ENCODE measurements around the gene KLHL8.
A peak's percentile ranks its signal among the peaks of the same experiment; 100 is the strongest.

The KLHL8 gene

DNA sequence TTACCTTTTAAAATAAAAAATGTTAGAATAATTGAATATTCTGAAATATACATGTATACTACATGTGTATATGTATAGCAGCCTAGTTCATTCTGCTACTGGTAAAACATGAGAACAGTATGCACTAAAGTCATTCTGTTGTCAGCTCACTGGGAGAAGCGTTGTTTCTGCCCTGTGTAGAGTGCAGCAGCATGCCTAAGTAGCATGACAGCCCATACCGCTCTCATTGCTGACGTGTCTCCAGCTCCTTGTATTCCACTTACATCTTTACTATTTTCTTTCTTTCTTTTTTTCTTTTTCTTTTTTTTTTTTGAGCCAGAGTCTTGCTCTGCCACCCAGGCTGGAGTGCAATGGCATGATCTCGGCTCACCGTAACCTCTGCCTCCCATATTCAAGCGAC is 90.7 kb downstream of the KLHL8 start:
- no peak for DNase-seq (ENCODE audit: low read depth, low spot score)
- H3K27ac ChIP-seq = no peak overlapping the region

DNA sequence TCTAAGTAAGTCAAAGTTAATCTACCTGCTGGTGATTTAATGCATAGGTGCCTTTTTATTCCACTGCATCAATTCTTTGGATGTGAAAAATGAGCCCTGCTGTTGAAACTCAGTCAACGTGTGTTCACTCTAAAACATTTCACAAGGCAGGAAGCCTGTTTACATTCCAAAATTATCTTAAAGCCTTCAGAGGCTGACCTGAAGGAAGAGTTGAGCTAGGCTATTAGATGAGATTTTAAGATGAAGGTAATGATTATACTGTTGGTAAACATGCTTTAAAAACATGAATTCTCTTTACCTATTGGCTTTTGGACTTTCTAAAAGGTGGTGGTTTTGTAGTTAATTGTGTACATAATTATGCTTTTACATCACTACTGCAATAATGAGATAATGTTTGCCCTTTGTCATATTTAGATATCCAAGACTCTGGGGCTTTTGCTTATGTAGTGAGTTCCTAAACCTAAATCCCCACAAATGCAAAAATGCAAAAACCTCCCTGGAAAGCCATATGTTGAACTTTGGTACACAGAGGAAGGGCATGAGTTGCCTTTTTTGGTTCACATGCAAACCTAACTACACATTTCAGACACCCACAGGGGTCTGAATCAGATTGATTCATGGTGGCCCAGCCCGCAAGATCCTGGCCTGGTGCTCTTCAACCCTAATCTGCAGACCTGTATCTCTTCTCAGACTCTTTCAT is 92.3 kb downstream of the KLHL8 start:
- DNase-seq (ENCODE audit: low read depth, low spot score) = no peak

DNA sequence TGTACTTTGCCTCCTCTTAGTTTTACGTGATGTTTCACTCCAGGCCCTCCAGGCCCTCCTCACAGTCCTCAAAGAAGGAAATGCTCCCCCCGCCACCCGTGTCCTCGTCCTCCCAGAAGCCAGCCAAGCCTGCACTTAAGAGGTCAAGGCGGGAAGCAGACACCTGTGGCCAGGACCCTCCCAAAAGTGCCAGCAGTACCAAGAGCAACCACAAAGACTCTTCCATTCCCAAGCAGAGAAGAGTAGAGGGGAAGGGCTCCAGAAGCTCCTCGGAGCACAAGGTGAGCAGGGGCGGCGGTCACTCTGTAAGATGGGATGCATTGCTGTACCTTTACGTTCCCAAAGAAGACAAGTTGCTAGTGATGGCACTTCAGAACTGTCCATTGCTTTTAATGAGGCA is 94.4 kb downstream of the KLHL8 start:
- DNase-seq (ENCODE audit: low read depth, low spot score) = no peak
- H3K27ac ChIP-seq = no peak overlapping the region

More for the DNA sequence above, 92.3 kb downstream of the KLHL8 start:
- no peak overlapping the region for H3K27ac ChIP-seq

DNA sequence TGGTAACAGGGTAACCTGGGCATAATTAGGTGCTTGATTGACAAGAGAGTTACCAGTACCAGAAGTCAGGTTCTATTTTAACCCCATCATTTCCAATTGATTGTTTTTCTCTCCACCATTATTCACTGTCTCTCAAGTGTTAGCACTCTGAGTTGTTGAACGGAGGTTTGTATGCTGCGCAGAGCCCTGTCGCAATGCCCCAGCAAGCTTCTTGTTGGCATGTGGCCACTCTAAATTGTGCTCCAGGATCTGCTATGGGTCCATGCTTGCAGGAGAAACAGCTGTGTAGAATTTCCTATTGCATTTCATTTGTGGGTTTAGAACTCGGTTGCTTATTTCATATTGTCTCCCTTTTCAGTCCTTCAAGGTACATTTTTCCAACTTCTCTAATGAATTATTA is 98.2 kb downstream of the KLHL8 start:
- DNase-seq (ENCODE audit: low read depth, low spot score) = peak; percentile 16
- peak overlapping the region; percentile 88 for H3K27ac ChIP-seq

DNA sequence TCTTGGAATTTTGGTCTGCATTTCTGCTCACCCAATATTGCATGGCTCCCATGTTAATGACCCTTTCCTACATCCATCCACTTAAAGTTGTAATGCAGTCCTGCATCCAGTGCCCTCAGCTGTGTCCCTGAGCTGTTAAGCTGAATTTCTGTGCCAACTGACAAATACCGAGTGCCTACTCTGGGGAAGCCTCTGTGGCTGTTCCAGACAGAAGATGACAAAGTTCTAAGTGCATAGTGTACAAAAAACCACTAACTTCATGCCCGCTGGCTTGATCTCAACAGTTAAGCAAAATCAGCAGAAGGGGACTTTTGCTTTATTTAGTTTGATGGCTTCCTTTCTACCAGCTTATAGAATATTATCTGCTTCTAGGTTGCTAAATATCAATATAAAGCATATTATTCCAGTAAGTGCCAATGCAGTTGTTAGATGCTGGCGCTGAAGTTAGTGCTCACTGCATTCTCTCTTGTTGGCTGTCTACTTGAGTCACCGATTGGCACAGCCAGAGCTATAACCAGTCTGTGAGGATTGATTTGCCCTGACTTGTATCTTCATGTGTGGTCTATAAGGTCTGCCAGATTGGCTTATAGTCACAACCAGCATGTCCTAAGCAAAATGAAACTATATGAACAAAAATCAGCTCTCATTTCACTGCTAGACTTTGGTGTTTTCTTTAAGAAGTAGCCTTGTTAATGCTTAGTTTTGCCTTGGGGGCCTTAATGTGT is 98.9 kb downstream of the KLHL8 start:
- H3K27ac ChIP-seq = peak overlapping the region; percentile 88

DNA sequence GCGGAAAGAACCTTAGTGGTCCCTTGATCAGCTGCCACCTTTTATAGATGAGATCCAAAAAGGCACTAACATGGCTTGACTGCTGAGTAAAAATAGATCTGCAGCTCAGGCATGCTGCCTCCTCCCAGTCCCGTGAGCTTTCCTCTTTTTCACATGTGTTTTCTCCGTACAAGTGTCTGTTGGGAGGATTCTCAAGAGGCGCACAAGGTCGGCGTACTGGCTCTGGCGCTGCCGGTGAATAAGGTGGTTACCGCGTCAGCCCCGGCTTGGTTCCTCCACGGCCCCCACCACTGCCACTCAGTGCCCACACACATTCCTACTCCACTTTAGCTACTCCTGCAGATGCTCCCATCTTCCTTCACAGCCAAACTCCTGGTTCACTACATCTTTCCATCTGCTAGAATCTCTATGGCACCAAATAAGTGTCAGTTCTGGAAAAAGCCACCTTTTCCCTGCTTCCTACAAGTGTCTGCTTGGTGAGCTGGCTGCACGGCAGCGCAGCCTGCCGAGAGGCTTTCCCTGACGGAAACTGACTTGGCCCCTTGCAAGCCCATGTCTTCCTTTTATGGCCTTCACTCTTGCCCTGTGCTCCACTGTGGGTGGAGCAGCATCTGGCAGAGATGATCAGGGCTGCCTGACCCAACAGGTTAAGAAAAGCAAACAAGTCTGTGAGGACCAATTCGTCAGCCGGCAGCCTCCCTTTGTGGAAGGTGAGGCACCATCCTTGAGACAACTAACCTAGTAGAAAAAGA is 99.8 kb downstream of the KLHL8 start:
- peak overlapping the region; percentile 88 for H3K27ac ChIP-seq
- peak; percentile 92 for DNase-seq (ENCODE audit: low read depth, low spot score)

More for the DNA sequence above, 98.9 kb downstream of the KLHL8 start:
- DNase-seq (ENCODE audit: low read depth, low spot score) = peak; percentile 93

DNA sequence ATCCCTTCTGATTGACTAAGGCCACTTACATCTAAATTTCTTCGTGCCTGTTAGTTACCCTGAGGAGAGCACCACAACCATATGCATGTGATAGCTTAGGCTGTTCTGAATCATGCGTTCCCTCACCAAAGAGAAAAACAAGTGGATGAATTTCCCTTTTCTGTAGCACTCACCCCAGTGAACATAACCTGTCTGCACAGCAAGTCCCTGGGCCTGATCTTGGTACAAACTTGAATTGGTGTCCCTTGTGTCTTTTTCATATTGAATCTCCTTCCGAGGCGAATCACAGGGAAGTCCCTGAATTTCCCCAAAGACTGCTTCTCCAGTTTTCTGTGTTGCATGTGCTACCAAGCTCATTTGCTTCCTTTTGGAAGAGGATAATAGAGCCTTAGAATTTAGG is 100.4 kb downstream of the KLHL8 start:
- H3K27ac ChIP-seq = peak overlapping the region; percentile 88

DNA sequence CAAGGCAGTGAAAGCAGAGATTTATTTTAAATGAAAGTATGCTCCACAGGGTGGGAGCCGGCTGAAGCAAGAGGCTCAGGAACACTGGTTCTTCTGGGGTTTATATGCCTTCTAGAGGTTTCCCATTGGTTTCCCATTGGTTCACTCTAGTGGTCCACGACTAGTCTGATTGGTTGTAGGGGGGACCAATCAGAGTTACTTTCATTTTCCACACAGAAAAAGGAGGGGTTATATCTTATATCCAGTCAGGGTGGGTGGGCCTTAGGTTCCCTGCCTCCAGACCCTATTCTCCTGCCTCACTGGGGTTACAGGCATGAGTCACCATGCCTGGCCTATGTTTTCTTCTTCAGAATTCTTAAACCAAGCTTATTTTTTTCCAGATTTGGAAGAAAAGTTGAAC is 101.6 kb downstream of the KLHL8 start:
- DNase-seq (ENCODE audit: low read depth, low spot score) = no peak
- no peak overlapping the region for H3K27ac ChIP-seq

More for the DNA sequence above, 100.4 kb downstream of the KLHL8 start:
- DNase-seq (ENCODE audit: low read depth, low spot score) = no peak

DNA sequence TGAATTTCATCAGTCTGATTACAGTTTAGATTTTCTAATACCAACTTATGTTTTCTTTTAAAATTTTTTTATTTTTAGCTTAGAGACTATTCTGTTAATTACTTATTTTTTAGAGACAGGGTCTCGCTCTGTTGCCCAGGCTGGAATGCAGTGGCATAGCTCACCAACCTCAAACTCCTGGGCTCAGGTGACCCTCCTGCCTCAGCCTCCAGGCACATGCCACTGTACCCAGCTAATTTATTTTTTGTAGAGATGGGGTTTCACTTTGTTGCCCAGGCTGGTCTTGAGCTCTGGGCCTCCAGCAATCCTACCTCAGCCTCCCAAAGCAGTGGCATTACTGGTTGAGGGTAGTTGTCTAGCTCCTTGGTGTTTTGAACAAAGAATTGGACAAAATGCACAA is 102.0 kb downstream of the KLHL8 start:
- DNase-seq (ENCODE audit: low read depth, low spot score) = no peak
- H3K27ac ChIP-seq = no peak overlapping the region

DNA sequence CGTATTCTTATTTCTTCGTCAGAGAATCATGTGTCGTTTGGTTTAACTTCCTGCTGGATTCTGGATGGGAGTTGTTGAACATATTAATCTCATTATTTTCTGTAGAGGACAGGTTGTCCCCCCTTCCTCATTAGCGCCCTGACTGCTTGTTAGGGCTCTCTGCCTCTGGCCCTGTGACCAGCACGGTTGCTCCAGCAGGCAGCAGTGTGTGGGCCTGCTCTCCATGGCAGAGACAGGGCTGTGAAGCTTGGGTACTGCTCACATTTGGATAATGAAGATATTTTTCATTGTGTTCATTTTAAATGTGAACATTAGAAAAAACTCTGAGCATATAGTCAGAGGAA is 102.7 kb downstream of the KLHL8 start:
- H3K27ac ChIP-seq = no peak overlapping the region
- DNase-seq (ENCODE audit: low read depth, low spot score) = no peak

DNA sequence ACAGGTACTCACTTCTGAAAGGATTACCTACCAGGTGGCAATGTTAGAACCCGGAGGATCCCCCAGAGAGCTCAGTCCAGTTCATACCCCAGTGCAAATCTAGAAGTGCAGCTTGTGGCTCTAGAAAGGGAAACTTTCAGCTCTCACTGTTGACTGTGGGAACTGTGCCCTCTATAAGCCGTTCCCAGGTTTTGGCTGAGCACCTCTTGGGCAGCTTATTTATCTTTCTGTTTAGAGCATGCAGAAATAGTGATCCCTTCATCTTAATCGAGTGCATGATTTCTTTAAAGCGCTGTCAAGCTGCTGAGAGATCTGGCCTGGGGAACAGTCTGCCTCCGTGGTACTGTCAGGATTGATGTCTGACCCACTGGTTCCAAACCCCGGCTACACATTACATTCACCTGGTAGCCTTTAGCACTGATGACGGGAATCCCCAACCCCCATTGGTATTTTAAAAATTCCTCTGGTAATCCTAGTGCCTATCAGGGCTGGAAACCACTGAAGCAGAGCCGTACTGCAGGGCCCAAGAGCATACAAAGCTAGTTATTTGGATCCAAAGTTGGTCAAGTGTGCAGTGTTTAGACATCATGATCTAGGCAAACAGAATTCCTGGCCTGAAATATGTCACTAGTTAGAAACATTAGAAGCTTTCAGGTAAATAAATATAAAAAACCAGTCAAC is 103.2 kb downstream of the KLHL8 start:
- no peak for DNase-seq (ENCODE audit: low read depth, low spot score)
- H3K27ac ChIP-seq = no peak overlapping the region

DNA sequence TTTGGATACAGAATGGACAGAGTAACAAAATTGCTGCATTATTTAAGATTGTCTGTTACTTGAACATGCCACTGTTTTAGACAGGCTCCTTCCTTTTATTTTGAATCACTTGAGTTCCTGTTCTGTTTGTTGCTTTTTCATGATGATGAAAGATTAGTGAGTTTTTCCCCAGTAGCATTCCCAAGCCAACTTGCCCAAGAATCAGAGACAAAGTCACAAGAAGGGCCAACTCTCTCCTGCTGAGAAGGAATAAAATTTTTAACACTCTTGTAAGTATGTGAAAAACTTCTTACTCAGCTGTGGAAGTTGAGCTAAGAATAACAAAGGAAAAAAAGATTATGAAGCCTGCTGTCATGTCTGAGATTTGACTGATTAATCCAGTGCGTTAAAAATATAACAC is 104.2 kb downstream of the KLHL8 start:
- DNase-seq (ENCODE audit: low read depth, low spot score) = no peak
- H3K27ac ChIP-seq = no peak overlapping the region

DNA sequence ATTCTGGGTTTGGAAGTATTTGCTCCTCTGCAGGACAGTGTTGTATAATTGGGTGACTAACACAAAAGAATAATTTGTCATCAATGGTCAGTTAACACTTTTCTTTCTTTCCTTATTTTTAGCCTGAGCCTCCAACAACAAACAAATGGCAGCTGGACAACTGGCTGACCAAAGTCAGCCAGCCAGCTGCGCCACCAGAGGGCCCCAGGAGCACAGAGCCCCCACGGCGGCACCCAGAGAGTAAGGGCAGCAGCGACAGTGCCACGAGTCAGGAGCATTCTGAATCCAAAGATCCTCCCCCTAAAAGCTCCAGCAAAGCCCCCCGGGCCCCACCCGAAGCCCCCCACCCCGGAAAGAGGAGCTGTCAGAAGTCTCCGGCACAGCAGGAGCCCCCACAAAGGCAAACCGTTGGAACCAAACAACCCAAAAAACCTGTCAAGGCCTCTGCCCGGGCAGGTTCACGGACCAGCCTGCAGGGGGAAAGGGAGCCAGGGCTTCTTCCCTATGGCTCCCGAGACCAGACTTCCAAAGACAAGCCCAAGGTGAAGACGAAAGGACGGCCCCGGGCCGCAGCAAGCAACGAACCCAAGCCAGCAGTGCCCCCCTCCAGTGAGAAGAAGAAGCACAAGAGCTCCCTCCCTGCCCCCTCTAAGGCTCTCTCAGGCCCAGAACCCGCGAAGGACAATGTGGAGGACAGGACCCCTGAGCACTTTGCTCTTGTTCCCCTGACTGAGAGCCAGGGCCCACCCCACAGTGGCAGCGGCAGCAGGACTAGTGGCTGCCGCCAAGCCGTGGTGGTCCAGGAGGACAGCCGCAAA is 106.0 kb downstream of the KLHL8 start:
- no peak for DNase-seq (ENCODE audit: low read depth, low spot score)
- no peak overlapping the region for H3K27ac ChIP-seq

DNA sequence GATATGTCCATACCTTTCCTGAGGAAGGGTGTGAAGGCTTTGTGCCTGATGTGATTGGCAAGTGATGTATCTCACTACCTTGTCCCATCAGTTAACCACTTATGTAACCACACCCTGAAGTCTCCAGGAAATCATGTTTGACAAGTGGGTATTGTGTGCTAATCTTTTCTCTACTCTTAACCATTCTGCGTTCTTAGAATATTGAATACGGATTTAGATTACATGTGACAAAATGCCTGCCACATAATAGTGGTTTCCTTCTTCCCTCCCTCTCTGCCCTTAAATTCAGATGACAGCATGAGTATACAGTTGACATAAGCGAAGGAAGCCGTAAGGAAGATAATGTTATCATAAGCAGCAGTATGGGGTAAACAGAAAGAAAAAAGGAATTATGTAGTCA is 108.4 kb downstream of the KLHL8 start:
- no peak overlapping the region for H3K27ac ChIP-seq
- DNase-seq (ENCODE audit: low read depth, low spot score) = no peak

Measured in epithelial cell of prostate (primary cell).